Central memory CD8-positive, alpha-beta T cell (primary cell): Measurements from ENCODE around the gene SLC15A4.
A peak's percentile ranks its signal among the peaks of the same experiment; 100 is the strongest.
"Not testable (repeated sequence)": the region's sequence is repeated elsewhere in the genome, so short reads cannot be mapped to it uniquely, and the experiment has no call there.

Experiments used
- ATAC-seq: fragments of 150-1000 bp; cut with Tn5 transposase; replicated peaks from 2 replicates; pipeline ENCODE4 v1.10.0; 2022; ENCODE audit warnings: mild to moderate bottlenecking, moderate FRiP score, moderate number of reproducible peaks; ENCODE audit not compliant: poor library complexity, severe bottlenecking; ENCODE audit errors: extremely low read depth
- DNase-seq, 2 donors: peaks; one replicate each; pipeline ENCODE4 v3.0.0; 2021; ENCODE audit warnings: low spot score in 2 of 2
- H3K27ac Mint-ChIP-seq: one replicate; pipeline ENCODE4 v1.8.0; 2022; ENCODE audit warnings: low read depth, mild to moderate bottlenecking, moderate library complexity, mixed read lengths
- H3K27me3 Mint-ChIP-seq: one replicate; pipeline ENCODE4 v1.8.0; 2022; ENCODE audit warnings: mixed read lengths
- H3K36me3 Mint-ChIP-seq: one replicate; pipeline ENCODE4 v1.8.0; 2022; ENCODE audit warnings: mild to moderate bottlenecking, moderate library complexity, mixed read lengths; ENCODE audit not compliant: insufficient read depth
- H3K4me1 Mint-ChIP-seq: one replicate; pipeline ENCODE4 v1.8.0; 2022; ENCODE audit warnings: mixed read lengths
- H3K4me3 Mint-ChIP-seq: one replicate; pipeline ENCODE4 v1.8.0; 2022; ENCODE audit warnings: mild to moderate bottlenecking, moderate library complexity, mixed read lengths
- H3K9me3 Mint-ChIP-seq: one replicate; pipeline ENCODE4 v1.8.0; 2022; ENCODE audit warnings: mixed read lengths

SLC15A4 gene

DNA sequence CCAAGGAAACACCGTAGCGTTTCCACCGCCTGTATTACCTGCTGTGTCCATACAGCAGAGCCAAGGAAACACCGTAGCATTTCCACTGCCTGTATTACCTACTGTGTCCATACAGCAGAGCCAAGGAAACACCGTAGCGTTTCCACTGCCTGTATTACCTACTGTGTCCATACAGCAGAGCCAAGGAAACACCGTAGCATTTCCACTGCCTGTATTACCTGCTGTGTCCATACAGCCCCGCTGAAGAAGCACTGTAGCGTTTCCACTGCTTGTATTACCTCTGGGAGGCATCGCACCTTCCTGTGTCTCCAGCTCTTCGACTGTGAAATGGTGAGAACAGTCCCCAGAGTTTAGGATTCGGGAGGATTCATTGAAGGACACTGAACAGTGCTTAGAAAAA lies 16.1 kb upstream of the SLC15A4 start:
- not testable (repeated sequence) for H3K27ac Mint-ChIP-seq, DNase-seq, ATAC-seq, H3K27me3 Mint-ChIP-seq, H3K4me3 Mint-ChIP-seq, H3K9me3 Mint-ChIP-seq, H3K36me3 Mint-ChIP-seq
- peaks cover 10% of the 10 kb centered on the region for H3K4me1 Mint-ChIP-seq

- DNase-seq (no peak), ATAC-seq (no peak)
- Mint-ChIP-seq H3K4me3 (no peak overlapping the region), H3K4me1 (peaks cover 15% of the 10 kb centered on the region), H3K9me3 (no peaks in the 10 kb centered on the region), H3K36me3 (no peaks in the 10 kb centered on the region), H3K27me3 (no peaks in the 10 kb centered on the region), H3K27ac (no peak overlapping the region)
Observed at GRCh38 chr12:128833418-128833817, 9.7 kb upstream of the SLC15A4 start.

- H3K27ac Mint-ChIP-seq = peak overlapping the region; percentile 85
- no peaks in the 10 kb centered on the region for H3K36me3 Mint-ChIP-seq
- peak; percentile 42 for ATAC-seq
- peak overlapping the region; percentile 48 for H3K4me3 Mint-ChIP-seq
- DNase-seq = no peak
- H3K4me1 Mint-ChIP-seq = peaks cover 15% of the 10 kb centered on the region
- no peaks in the 10 kb centered on the region for H3K9me3 Mint-ChIP-seq
- H3K27me3 Mint-ChIP-seq = no peaks in the 10 kb centered on the region
Observed at GRCh38 chr12:128830505-128830893, 6.7 kb upstream of the SLC15A4 start.

- Mint-ChIP-seq H3K9me3 (no peaks in the 10 kb centered on the region), H3K27me3 (no peaks in the 10 kb centered on the region), H3K4me1 (peaks cover 15% of the 10 kb centered on the region), H3K4me3 (peak overlapping the region; percentile 48), H3K36me3 (no peaks in the 10 kb centered on the region), H3K27ac (peak overlapping the region; percentile 85)
- ATAC-seq = peak; percentile 83
- peak in 1 of 2 donors; percentile 25 for DNase-seq
Observed at GRCh38 chr12:128829861-128830504, 6.2 kb upstream of the SLC15A4 start.

DNA sequence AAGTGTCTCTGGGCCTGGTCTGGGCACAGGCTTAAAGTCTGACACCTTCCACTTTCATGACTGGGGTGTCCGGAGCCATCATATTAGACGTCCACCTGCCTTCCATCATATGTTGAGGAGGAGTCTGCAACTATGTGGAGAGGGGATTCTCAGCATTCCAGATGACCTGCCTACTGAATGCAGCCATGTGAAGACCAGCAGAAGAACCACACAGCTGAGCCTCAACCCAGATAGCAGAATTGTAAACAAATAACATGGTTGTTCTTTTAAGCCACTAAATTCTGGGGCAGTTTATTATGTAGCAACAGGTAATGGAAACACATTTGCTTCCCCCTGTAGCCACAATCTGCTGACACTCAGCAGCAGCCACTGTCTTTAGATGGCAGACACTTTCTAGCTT lies 4.0 kb upstream of the SLC15A4 start:
- peaks cover 15% of the 10 kb centered on the region for H3K4me1 Mint-ChIP-seq
- peaks cover 6% of the 10 kb centered on the region for H3K36me3 Mint-ChIP-seq
- no peaks in the 10 kb centered on the region for H3K9me3 Mint-ChIP-seq
- DNase-seq (no peak), ATAC-seq (no peak)
- no peak overlapping the region for H3K27ac Mint-ChIP-seq
- H3K27me3 Mint-ChIP-seq = no peaks in the 10 kb centered on the region
- no peak overlapping the region for H3K4me3 Mint-ChIP-seq

- ATAC-seq (no peak), DNase-seq (no peak)
- H3K27me3 Mint-ChIP-seq = no peaks in the 10 kb centered on the region
- peaks cover 11% of the 10 kb centered on the region for H3K36me3 Mint-ChIP-seq
- no peak overlapping the region for H3K27ac Mint-ChIP-seq
- peaks cover 29% of the 10 kb centered on the region for H3K4me1 Mint-ChIP-seq
- no peak overlapping the region for H3K4me3 Mint-ChIP-seq
- H3K9me3 Mint-ChIP-seq = no peaks in the 10 kb centered on the region
Observed at GRCh38 chr12:128825835-128826234, 2.1 kb upstream of the SLC15A4 start.

DNA sequence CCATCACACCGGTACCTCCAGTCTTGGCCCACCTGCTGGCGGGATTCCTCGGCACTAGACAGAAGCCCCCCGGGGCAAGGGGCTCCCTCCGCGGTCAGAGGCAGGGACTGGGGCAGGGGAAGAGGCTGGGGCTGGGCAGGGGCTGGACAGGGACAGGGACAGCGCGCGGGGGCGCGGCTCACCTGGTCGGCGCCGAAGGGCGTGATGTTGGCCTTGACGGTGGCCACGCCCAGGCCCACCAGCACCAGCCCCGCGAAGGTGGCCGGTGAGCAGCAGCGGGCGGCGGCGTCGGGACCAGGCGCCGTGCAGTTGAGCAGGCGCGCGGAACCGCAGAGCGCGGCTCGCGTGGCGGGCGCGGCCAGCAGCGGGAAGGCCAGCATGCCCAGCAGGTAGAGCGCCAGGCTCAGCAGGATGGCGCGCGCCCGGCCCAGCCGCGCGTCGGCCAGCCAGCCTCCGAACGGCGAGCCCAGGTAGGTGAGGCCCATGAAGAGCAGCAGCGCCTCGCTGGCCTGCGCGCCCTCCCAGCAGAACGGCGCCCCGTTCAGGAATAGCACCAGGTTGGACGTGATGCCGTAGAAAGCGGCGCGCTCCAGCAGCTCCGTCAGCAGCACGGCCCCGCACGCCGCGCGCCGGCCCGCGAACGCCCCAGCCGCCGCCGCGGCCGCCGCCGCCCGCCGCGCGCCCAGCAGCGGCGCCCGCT lies 392 bp downstream of the SLC15A4 start:
- peaks cover 32% of the 10 kb centered on the region for H3K4me1 Mint-ChIP-seq
- no peak for DNase-seq
- no peak for ATAC-seq

GRCh38 chr12:128820723-128821432 lies 2.9 kb downstream of the SLC15A4 start:
- Mint-ChIP-seq H3K27me3 (no peaks in the 10 kb centered on the region), H3K4me1 (peaks cover 49% of the 10 kb centered on the region), H3K9me3 (no peaks in the 10 kb centered on the region), H3K36me3 (peaks cover 15% of the 10 kb centered on the region), H3K4me3 (peak overlapping the region; percentile 82), H3K27ac (peak overlapping the region; percentile 82)
- DNase-seq = no peak
- ATAC-seq = peak; percentile 44

More for the DNA sequence above, 392 bp downstream of the SLC15A4 start:
- Mint-ChIP-seq H3K36me3 (peaks cover 13% of the 10 kb centered on the region), H3K9me3 (no peaks in the 10 kb centered on the region), H3K4me3 (peak overlapping the region; percentile 82), H3K27ac (peak overlapping the region; percentile 79), H3K27me3 (no peaks in the 10 kb centered on the region)

DNA sequence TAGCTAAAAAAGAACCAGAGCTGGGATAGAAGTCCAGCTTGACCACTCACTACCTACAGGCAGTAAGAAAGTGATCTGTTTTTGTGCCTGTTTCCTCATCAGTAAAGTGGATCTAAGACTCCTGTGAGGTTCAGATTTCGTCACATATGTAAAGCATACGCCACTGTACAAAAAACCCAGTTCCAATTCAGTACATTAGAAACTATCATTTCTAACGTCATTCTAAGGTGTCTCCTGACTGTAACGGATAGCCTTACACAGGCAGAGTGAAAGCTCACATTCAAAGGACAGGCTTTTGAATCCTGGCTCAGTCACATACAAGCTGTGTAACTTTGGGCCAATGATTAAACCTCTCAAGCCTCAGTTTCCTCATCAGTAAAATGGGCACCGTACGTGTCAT lies 3.5 kb downstream of the SLC15A4 start:
- H3K27me3 Mint-ChIP-seq = no peaks in the 10 kb centered on the region
- DNase-seq = no peak
- no peak overlapping the region for H3K4me3 Mint-ChIP-seq
- no peaks in the 10 kb centered on the region for H3K9me3 Mint-ChIP-seq
- peaks cover 15% of the 10 kb centered on the region for H3K36me3 Mint-ChIP-seq
- ATAC-seq = no peak
- peak overlapping the region; percentile 82 for H3K27ac Mint-ChIP-seq
- H3K4me1 Mint-ChIP-seq = peaks cover 54% of the 10 kb centered on the region

DNA sequence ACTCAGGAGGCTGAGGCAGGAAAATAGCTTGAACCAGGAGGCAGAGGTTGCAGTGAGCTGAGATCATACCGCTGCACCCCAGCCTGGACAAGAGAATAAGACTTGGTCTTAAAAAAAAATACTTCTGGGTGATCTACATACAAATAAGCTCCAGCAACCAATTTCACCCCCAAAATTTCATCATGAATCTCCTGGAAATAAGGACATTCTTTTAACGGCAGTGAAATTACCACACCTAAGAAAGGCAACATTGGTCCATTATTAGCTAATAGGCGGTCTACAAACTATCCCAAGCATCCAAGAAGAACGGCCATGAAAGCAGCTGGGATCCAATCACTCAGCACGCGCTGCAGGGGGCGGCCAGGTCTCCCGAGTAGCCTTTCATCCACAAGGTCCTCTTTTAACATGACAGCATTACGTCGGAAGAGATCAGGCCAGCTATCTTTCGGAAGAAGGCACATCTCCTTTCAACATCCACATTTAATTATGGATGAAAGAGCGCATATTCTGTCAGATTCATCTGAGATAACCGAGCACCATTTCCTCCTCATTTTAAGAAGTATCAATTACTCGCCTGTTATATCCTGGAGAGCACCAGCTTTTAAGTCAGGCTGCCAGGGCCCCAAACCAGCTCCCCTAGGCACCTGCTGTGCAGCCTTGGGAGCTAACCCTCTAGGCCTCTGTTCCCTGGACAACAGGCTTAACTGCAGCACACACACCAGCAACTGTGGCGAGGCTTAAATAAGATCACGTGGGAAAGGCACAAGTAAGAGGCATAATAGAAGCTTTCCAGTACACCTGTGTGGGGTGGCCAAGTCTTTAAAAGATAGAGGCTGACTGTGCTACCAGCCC lies 4.2 kb downstream of the SLC15A4 start:
- no peak for ATAC-seq
- Mint-ChIP-seq H3K27ac (peak overlapping the region; percentile 75), H3K36me3 (peaks cover 15% of the 10 kb centered on the region), H3K4me3 (peak overlapping the region; percentile 20), H3K9me3 (no peaks in the 10 kb centered on the region), H3K27me3 (no peaks in the 10 kb centered on the region), H3K4me1 (peaks cover 58% of the 10 kb centered on the region)
- no peak for DNase-seq

GRCh38 chr12:128818065-128819022 lies 5.4 kb downstream of the SLC15A4 start:
- Mint-ChIP-seq H3K4me1 (peaks cover 69% of the 10 kb centered on the region), H3K4me3 (peak overlapping the region; percentile 43), H3K27ac (peak overlapping the region; percentile 75), H3K36me3 (peaks cover 17% of the 10 kb centered on the region), H3K9me3 (no peaks in the 10 kb centered on the region), H3K27me3 (no peaks in the 10 kb centered on the region)
- ATAC-seq = no peak
- DNase-seq = no peak
